HG03064 (cell line): ENCODE measurements around the gene USP10.

Experiments
- ATAC-seq: cut with Tn5 transposase; IDR thresholded peaks from one replicate; pipeline ENCODE4 v1.9.1; 2021; ENCODE audit warnings: low read depth; ENCODE audit not compliant: unreplicated experiment

USP10 gene

GRCh38 chr16:84791088-84791487 lies 91.3 kb downstream of the USP10 start:
- ATAC-seq = no peak

- ATAC-seq = no peak
Observed at GRCh38 chr16:84791501-84791900, 91.7 kb downstream of the USP10 start.

DNA sequence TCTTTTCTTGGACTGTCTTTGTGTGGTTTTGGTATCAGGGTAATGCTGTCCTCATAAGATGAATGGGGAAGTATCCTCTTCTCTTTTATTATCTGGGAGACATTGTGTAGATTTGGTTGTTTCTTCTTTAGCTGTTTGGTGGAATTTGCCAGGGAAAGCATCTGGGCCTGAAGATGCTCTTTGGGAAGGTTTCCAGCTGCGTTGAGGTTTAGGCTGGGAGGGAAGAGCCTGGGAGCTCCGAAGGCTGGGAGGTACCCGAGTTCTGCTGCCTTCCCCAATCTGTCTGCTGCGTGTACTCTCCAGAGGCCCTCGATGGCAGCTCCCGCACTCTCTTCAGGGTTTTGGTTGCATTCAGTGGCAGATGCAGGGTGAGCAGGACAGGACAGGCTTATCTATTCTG lies 94.4 kb downstream of the USP10 start:
- no peak for ATAC-seq

- ATAC-seq = no peak
Observed at GRCh38 chr16:84794626-84795025, 94.8 kb downstream of the USP10 start.

GRCh38 chr16:84795329-84796053 lies 95.7 kb downstream of the USP10 start:
- no peak for ATAC-seq

DNA sequence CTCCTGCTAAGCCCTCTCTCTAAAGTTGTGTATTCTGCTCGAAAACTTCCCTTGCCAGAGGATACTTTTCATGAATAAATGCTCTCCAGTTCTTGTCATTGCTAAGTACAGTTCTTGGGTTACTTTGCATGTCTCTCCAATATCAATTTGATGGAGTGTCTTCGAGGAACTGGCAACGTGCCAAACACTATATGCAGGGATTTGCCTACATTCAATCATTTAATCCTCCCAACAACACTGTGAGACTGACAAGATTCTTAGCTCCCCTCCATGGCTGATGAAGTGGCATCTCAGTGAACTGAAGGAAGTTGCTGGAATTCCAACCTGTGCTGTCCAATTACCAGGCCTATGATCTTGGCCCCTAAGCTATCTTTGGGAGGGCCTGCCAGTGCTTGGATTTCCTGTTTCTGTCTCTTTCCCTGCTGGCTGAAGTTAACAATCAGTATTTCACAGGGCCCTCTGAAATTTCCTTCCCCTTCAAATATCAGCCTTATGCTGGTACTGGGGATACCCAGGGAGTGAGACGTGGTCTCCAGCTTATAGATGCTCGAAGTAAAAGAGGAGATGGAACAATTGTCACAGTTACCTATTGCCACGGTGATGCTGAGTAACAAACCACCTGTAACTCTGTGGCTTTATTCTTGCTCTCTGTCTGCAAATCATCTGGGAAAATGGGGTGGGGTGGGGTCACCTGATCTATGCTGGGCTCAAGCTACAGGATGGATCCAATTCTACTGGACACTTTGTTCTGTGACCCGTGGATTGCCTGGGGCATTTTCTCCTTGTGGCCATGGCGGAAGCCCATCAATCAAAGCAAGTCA lies 100.6 kb downstream of the USP10 start:
- no peak for ATAC-seq

DNA sequence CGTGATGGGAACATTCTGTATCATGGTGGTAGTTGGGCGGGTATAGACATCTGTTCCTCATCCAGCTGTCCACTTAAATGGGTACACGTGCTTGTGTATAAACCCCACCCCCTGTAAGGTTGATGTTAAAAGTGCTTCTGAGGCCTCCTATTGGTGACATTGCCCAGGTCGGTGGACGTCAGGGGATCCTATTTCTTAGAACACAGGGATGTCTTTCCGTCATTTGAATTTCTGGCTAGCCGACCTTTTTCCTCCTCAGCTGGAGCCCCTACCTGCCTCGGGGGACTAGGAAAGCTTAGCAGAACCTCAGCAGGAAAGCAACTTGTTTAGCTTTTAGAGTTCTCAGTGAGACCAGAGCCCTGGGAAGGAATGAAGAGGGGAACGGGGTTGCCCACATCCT lies 103.3 kb downstream of the USP10 start:
- ATAC-seq = no peak

GRCh38 chr16:84804326-84804725 lies 104.5 kb downstream of the USP10 start:
- no peak for ATAC-seq

DNA sequence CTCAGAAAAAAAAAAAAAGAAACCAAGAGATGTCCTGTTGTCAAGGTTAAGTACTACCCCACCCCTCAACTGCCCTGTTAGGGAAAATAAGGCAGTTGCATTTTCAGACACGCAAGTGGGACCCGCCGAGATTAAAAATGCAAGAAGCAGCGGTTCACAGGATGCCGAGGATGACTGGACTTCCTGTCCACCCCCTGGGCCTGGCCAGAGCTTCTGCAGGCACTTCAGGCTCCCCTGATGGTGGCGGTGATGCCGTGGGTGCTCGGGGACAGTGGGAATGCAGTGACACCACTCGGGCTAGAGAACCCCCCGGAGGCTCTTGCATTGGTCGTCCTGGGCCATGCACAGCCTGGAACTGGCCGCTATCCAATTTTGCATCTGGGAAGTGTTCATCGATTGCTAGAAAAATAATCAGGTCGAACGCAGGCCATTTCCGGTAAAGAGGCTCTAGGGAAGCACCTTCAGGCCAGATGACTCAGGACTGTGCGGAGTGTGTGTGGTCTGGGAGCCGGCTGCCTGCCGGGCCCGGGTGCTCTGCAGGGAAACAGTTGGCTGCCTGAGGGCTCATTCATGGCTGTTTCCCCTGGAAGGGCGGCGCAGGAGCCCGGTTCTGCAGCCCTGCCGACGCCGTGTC lies 106.6 kb downstream of the USP10 start:
- no peak for ATAC-seq

- ATAC-seq = no peak
Observed at GRCh38 chr16:84806890-84807258, 107.1 kb downstream of the USP10 start.

DNA sequence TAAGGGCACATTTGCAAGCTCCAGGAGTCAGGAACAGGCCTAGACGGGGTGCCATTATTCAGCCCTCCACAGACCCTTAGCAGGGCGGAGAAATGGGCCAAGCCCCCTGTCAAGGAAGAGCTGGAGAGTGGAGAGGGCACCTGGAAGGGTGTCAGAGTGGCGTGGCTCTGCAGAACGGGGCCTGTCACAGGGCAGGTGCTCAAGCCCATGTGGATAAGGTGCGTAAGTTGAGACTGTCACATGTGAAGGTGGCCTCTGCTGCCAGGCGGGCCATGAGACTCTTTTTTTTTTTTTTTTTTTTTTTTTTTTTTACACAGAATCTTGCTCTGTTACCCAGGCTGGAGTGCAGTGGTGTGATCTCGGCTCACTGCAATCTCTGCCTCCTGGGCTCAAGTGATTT lies 108.0 kb downstream of the USP10 start:
- no peak for ATAC-seq

- ATAC-seq = no peak
Observed at GRCh38 chr16:84808826-84809225, 109.0 kb downstream of the USP10 start.

DNA sequence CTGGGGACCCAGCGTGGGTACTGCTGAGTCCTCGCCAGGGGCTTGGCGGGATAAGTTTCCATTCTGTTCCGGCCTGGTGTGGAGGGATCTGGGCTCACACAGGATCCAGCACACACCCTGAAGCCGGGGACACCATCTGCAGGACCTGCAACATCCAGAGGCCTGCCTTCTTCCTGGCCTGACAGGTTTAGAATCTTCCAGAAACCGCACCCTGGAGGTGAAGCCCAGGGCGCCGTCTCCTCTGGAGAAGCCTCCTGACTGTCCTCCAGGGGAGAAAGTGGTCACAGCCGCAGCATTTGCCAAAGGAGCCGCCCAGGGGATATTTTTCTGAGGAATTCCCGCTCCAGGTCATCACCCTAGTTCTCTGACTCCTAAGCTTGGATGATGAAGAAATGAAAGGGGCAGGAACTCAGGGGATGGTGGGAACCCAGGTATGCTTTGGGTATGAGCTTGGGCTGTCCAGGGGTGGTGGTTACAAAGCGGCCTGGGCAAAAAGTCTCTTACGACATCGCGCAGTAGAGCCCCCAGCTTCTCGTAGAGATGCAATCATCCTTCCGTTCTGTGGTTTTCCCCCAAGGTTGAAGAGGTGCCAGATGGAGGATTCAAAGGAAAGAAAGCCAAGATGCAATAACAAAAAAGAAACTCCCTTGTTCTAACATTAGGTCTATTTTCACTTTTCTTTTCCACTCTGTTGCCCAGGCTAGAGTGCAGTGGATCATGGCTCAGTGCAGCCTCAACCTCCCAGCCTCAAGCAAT lies 110.9 kb downstream of the USP10 start:
- ATAC-seq = no peak

GRCh38 chr16:84811529-84811928 lies 111.7 kb downstream of the USP10 start:
- no peak for ATAC-seq

GRCh38 chr16:84813141-84813934 lies 113.5 kb downstream of the USP10 start:
- no peak for ATAC-seq

- no peak for ATAC-seq
Observed at GRCh38 chr16:84815462-84815861, 115.7 kb downstream of the USP10 start.

- no peak for ATAC-seq
Observed at GRCh38 chr16:84816023-84816422, 116.2 kb downstream of the USP10 start.

DNA sequence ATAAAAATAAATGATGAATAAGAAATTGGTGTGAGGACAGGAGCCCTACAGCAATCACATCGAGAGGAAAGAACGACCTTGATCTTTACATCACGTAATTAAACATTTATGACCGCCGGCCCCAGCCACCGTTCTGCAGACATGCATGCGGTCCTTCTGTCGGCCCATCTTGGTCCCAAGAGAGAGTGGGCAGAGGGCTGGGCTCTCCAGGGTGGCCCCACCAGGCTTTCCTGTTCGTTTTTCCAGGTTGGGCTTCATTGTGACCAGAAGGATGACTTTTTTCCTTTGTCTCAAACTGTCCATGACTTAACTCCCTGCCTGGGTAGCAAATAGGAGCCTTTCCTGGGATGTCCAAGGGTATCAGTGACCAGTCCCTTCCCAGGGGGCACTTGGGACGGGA lies 116.7 kb downstream of the USP10 start:
- ATAC-seq = no peak

GRCh38 chr16:84817206-84817605 lies 117.4 kb downstream of the USP10 start:
- ATAC-seq = no peak

DNA sequence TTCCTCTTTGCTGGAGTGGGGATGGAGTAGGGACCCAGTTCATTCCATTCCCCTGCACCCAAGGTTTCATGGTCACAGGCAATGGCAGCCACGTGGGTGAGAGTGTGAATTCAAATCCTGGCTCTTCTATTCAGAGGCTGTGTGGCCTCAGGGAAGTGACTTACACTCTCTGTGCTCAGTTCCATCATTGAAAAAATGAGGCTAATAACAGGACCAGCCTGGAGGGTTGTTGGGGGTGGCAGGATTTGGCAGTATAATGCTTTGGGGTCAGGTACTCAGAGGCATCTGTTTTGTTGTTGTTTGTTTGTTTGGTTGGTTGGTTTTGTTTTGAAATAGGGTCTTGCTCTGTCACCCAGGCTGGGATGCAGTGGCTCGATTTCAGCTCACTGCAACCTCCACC lies 117.8 kb downstream of the USP10 start:
- no peak for ATAC-seq
